K562 (cell line): Measurements from ENCODE around the gene SEMA3C. TPM values are rescaled to one million over a fixed set of nuclear protein-coding genes. Genes with fewer than 3 reads are reported as not detected.

Experiments used
- ATAC-seq: fragments of 200-7000 bp; cut with Tn5 transposase; 3 replicates; pipeline ENCODE4 v1.9.1; 2020; ENCODE audit warnings: moderate library complexity
- BruUV-seq: library from RNA; stranded (reverse); fragments of 400-500 nt; replicated peaks from 2 replicates; lab custom pipeline; 2021; lab: Mats Ljungman, UMichigan
- CTCF ChIA-PET: fragments of 300-600 bp; formaldehyde crosslinking; extraction: SDS; loops from one replicate; lab custom pipeline; 2021; ENCODE audit warnings: low intra/inter-chr PET ratio; lab: Yijun Ruan, JAX
- POLR2A ChIA-PET: fragments of 300-600, 350-650 bp; sonication (Branson Sonifier 250); formaldehyde crosslinking; extraction: SDS; loops from one replicate; lab custom pipeline; 2021; ENCODE audit warnings: antibody characterized with exemption, inconsistent platforms; lab: Yijun Ruan, JAX
- DNase-seq, 4 experiments: peaks; one replicate each; pipeline versions ENCODE4 v3.0.0 to v3.0.0-alpha.2; 2011 to 2018; ENCODE audit warnings: low spot score in 3 of 4, mixed read lengths in 3 of 4; ENCODE audit errors: extremely low read depth in 1 of 4
- FAIRE-seq: peaks from 2 replicates; lab custom pipeline; 2011; peaks lifted over from hg19 to GRCh38; lab: Jason Lieb, UNC
- H2AFZ ChIP-seq: 2 replicates; pipeline ENCODE4 v1.6.0; 2011; ENCODE audit warnings: low read depth, low read length, control low read depth, inconsistent platforms
- H3K27ac ChIP-seq: fragments of 200-600 bp; 3 replicates; pipeline ENCODE4 v1.8.0; 2011; ENCODE audit warnings: low read depth, mild to moderate bottlenecking, control low read depth, inconsistent platforms, low read length, moderate library complexity, mixed read lengths; ENCODE audit errors: extremely low read depth
- H3K27me3 ChIP-seq, 2 experiments: fragments of 300-600 bp in 1 of 2; 2 replicates in 1 of 2; 3 replicates in 1 of 2; pipeline versions ENCODE4 v1.6.0 to v1.8.0; 2011; ENCODE audit warnings: inconsistent platforms in 2 of 2, low read length in 2 of 2, mild to moderate bottlenecking in 1 of 2, mixed read lengths in 1 of 2, moderate library complexity in 1 of 2; ENCODE audit not compliant: control insufficient read depth in 2 of 2, insufficient read depth in 2 of 2
- H3K36me3 ChIP-seq: fragments of 300-600 bp; 3 replicates; pipeline ENCODE4 v1.8.0; 2011; ENCODE audit warnings: mild to moderate bottlenecking, low read length, inconsistent platforms; ENCODE audit not compliant: control insufficient read depth, insufficient read depth
- H3K4me1 ChIP-seq, 2 experiments: fragments of 200-600 bp in 1 of 2; replicated peaks in 1 of 2; 2 replicates in 1 of 2; 3 replicates in 1 of 2; pipeline versions ENCODE4 v1.5.1 to v1.8.0; 2011; ENCODE audit warnings: inconsistent platforms in 2 of 2, low read length in 2 of 2, mild to moderate bottlenecking in 1 of 2, mixed read lengths in 1 of 2, moderate library complexity in 1 of 2; ENCODE audit not compliant: control insufficient read depth in 2 of 2, insufficient read depth in 2 of 2
- H3K4me2 ChIP-seq: 2 replicates; pipeline ENCODE4 v1.6.1; 2011; ENCODE audit warnings: low read length, control low read depth, inconsistent platforms, mixed read lengths; ENCODE audit not compliant: insufficient read depth
- H3K4me3 ChIP-seq: fragments of 200-600 bp; sonication (generic), shearing (Covaris generic); 2 replicates; pipeline ENCODE4 v1.5.1; 2016; ENCODE audit warnings: control low read depth, inconsistent platforms
- H3K79me2 ChIP-seq: fragments of 200-600 bp; 3 replicates; pipeline ENCODE4 v1.8.0; 2011; ENCODE audit warnings: low read length, inconsistent platforms; ENCODE audit not compliant: control insufficient read depth, insufficient read depth
- H3K9ac ChIP-seq, 2 experiments: 2 replicates each; pipeline versions ENCODE4 v1.6.0 to v1.6.1; 2011; ENCODE audit warnings: low read depth in 2 of 2, low read length in 2 of 2, control low read depth in 1 of 2, inconsistent platforms in 1 of 2, mild to moderate bottlenecking in 1 of 2, mixed read lengths in 1 of 2; ENCODE audit not compliant: insufficient read depth in 1 of 2
- H3K9me1 ChIP-seq: one replicate; pipeline ENCODE4 v1.6.0; 2011; ENCODE audit warnings: inconsistent platforms, mild to moderate bottlenecking, low read length, moderate library complexity; ENCODE audit not compliant: control insufficient read depth, insufficient read depth
- H3K9me3 ChIP-seq: replicated peaks from 2 replicates; pipeline ENCODE4 v1.5.1; 2011; ENCODE audit warnings: low read depth, low read length, inconsistent platforms; ENCODE audit not compliant: control insufficient read depth, insufficient read depth
- H4K20me1 ChIP-seq: replicated peaks from 2 replicates; pipeline ENCODE4 v1.6.1; 2011; ENCODE audit warnings: low read length, inconsistent platforms, mixed read lengths; ENCODE audit not compliant: control insufficient read depth, insufficient read depth
- BCL6 ChIP-seq: fragments of 250-450 bp; sonication (Bioruptor Pico); IDR thresholded peaks from 2 replicates; pipeline ENCODE4 v1.4.0; 2020
- DNMT1 ChIP-seq: fragments of 450-650 bp; IDR thresholded peaks from 2 replicates; pipeline ENCODE4 v1.6.1; 2016; ENCODE audit warnings: antibody characterized with exemption, mild to moderate bottlenecking
- FOSL1 ChIP-seq: fragments of 200-800 bp; sonication (Bioruptor generic); conservative IDR thresholded peaks from 2 replicates; pipeline ENCODE4 v1.6.1; 2016; ENCODE audit warnings: missing genetic modification characterization, missing compliant biosample characterization
- KDM1A ChIP-seq, 2 experiments: fragments of 450-650 bp; IDR thresholded peaks; 2 replicates each; pipeline ENCODE4 v1.6.1; 2016; ENCODE audit warnings: mild to moderate bottlenecking in 2 of 2
- LEF1 ChIP-seq: fragments of 450-650 bp; IDR thresholded peaks from 2 replicates; pipeline ENCODE4 v1.6.1; 2016; ENCODE audit warnings: mild to moderate bottlenecking
- ZNF507 ChIP-seq: conservative IDR thresholded peaks from 2 replicates; pipeline ENCODE4 v1.6.1; 2017; ENCODE audit warnings: missing genetic modification characterization, missing compliant biosample characterization
- ZNF589 ChIP-seq: fragments of 200-800 bp; sonication (Bioruptor generic); IDR thresholded peaks from 2 replicates; pipeline ENCODE4 v1.6.1; 2016; ENCODE audit warnings: low read depth, missing genetic modification characterization, missing compliant biosample characterization
- WGBS: fragments of 100-300 bp; shearing (Covaris generic); methylation state at CpG from one replicate; pipeline ENCODE4 v1.1.6; 2016; ENCODE audit warnings: low coverage, mixed read lengths; ENCODE audit not compliant: insufficient coverage; ENCODE audit errors: missing lambda C conversion rate; 5-methylcytosine and 5-hydroxymethylcytosine counted together
- in situ Hi-C: fragments of 300-500 bp; cut with MboI; formaldehyde crosslinking; loops from 4 replicates; pipeline ENCODE4 v1.15.0; 2018; ENCODE audit warnings: inconsistent platforms, mixed read lengths
- intact Hi-C: fragments of 100-400 bp; cut with micrococcal nuclease; formaldehyde crosslinking; loops from 2 replicates; pipeline ENCODE4 v1.14.2; 2022
- polyA plus RNA-seq, 8 experiments: library from polyadenylated mRNA; depleted of rRNA in 4 of 8; stranded (reverse) in 5 of 8; unstranded in 3 of 8; fragments of >200 nt; fragmentation: Nextera tagmentation in 2 of 8; fragmentation: Illumina TruSeq in 1 of 8; extraction: Ambion mirVana in 2 of 8; extraction: Trizol in 1 of 8; gene quantifications; 2 replicates each; pipeline versions ENCODE4 v1.2.1 to v1.2.3, GENCODE V29; 2011 to 2014; ENCODE audit warnings: inconsistent platforms in 1 of 8, missing spikeins in 1 of 8
- total RNA-seq, 7 experiments: library from RNA; depleted of rRNA in 6 of 7; stranded (reverse); fragments of >200 nt in 6 of 7; fragmentation: Illumina TruSeq in 2 of 7; extraction: Trizol in 2 of 7; gene quantifications; 2 replicates each; pipeline versions ENCODE4 v1.2.1 to v1.2.3, GENCODE V29; 2011 to 2021; ENCODE audit warnings: low replicate concordance in 1 of 7
- TF ChIP-seq, protein P1 (sequence below): fragments of 450-650 bp; IDR thresholded peaks from 2 replicates; pipeline ENCODE4 v1.6.1; 2016
- TF ChIP-seq, protein P2 (sequence below): fragments of 450-650 bp; IDR thresholded peaks from 2 replicates; pipeline ENCODE4 v1.6.1; 2014; ENCODE audit warnings: low read depth, mild to moderate bottlenecking, moderate library complexity, borderline replicate concordance
- TF ChIP-seq, protein P3 (sequence below): fragments of 250-450 bp; sonication (Bioruptor Pico); IDR thresholded peaks from 2 replicates; pipeline ENCODE4 v1.9.0; 2021; ENCODE audit warnings: mild to moderate bottlenecking

The SEMA3C gene
- total and polyA plus RNA-seq, 9 of the 15 experiments (the other 6 are each of a cell fraction or from before 2014, with no cell fraction given) = 0.04 to 0.36 (median 0.12) TPM; not detected in 3

DNA sequence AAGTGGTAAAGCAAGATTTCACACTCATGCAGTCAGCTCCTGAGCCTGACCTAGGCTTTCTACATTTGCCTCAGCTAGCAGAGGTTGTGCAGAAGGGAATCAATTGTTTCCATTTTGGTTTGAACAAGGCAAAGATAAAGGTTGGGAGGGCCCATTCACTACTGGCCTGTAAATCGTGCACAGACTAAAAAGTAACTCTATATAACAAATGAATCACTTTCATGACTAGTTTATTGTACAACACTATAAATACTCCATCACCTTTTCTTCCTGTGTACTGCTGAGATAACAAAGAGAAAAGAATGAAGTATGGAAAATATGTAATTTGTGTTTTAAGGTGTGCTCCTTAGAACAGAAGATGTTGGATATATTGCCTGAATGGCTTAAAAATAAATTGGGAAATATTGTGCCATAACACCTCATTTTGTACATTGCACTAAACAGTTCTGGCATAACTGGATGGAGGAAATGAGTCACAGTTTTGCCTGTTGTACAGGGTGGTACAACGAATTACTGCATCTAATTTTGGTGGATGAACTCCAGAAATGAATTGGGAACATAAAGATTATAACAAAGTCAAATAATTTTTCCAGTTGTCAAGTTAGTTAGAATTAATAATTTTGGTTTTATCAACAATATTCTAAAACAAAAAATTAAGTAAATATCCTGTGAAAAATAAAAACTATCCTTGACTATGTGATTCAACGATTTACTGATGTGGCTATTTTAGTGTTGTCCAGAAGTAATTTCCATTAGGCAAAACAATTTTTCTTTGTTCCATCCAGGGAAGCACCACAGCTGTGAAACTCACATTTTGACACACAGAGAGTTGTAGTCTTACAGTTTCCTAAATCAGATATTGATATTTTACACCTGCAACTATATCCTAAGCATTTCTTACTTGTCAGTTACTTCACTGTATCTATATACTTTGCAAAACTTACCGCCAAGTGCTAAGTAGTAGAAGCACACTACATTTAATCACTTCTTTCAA, 18.0 kb downstream of the SEMA3C start (continued):
- TF ChIP-seq ZNF507 (tag) (no peak), FOSL1 (tag) (no peak)

DNA sequence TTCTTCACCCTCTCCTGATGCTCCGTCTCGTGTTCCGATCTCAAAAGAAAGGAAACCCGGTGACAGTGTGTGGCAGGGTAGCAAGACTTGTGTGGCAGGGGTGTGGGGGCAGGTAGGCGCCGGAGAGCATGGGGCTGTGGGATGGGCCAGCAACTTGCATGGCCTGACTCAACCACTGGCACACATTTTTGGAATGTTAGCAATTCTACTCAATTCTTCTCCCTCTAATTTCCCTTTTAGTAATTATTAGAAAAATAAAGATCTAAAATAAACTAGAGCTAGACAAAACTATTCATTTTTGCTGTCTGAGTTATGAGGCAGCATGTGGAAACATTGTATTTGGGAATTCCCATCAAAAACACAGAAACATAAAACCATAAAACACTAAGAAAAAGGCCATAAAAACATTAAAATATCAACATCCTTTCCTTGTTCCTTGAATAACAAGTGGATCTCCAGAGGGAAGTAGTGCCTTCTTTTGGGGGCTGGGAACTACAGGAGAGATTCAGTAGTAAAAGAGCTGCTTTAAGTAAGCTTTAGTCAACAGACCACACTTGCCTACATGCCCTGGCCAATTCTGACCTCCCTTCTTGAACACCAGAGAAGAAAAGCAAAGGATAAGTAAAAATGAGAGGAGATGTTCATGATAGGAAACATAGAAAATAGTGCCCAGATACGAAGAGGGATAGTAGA, 21.8 kb downstream of the SEMA3C start:
- H3K9ac ChIP-seq = no peak overlapping the region
- no peak overlapping the region for H2AFZ ChIP-seq
- TF ChIP-seq, protein P1, sequence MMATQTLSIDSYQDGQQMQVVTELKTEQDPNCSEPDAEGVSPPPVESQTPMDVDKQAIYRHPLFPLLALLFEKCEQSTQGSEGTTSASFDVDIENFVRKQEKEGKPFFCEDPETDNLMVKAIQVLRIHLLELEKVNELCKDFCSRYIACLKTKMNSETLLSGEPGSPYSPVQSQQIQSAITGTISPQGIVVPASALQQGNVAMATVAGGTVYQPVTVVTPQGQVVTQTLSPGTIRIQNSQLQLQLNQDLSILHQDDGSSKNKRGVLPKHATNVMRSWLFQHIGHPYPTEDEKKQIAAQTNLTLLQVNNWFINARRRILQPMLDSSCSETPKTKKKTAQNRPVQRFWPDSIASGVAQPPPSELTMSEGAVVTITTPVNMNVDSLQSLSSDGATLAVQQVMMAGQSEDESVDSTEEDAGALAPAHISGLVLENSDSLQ = no peak
- no peak for TF ChIP-seq DNMT1
- TF ChIP-seq BCL6 (CRISPR knock-in tag) = no peak
- no peak for TF ChIP-seq ZNF589 (CRISPR knock-in tag)
- TF ChIP-seq LEF1 = no peak
- TF ChIP-seq, protein P2, sequence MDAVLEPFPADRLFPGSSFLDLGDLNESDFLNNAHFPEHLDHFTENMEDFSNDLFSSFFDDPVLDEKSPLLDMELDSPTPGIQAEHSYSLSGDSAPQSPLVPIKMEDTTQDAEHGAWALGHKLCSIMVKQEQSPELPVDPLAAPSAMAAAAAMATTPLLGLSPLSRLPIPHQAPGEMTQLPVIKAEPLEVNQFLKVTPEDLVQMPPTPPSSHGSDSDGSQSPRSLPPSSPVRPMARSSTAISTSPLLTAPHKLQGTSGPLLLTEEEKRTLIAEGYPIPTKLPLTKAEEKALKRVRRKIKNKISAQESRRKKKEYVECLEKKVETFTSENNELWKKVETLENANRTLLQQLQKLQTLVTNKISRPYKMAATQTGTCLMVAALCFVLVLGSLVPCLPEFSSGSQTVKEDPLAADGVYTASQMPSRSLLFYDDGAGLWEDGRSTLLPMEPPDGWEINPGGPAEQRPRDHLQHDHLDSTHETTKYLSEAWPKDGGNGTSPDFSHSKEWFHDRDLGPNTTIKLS = no peak
- TF ChIP-seq, protein P3, sequence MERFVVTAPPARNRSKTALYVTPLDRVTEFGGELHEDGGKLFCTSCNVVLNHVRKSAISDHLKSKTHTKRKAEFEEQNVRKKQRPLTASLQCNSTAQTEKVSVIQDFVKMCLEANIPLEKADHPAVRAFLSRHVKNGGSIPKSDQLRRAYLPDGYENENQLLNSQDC = no peak
- no peak for TF ChIP-seq KDM1A (IDR thresholded peaks at IDR 0.05)
- H3K9me1 ChIP-seq = no peaks in the 10 kb centered on the region
- FAIRE-seq (no peak), DNase-seq (no peak), ATAC-seq (no peak)
- H3K27me3 ChIP-seq = no peaks in the 10 kb centered on the region
- H4K20me1 ChIP-seq = no peaks in the 10 kb centered on the region
- H3K4me3 ChIP-seq = no peak overlapping the region
- CTCF ChIA-PET = no interaction called here
- no peaks in the 10 kb centered on the region for H3K79me2 ChIP-seq
- 7% methylated on average over 7 of the region's 7 CpGs for WGBS
- no peaks in the 10 kb centered on the region for H3K36me3 ChIP-seq
- H3K4me1 ChIP-seq = no peaks in the 10 kb centered on the region
- intact Hi-C loops (no loop called here), in situ Hi-C loops (no loop called here)
- no peak overlapping the region for H3K4me2 ChIP-seq
- POLR2A ChIA-PET = no interaction called here
- BruUV-seq = no TSS peak
- no peak overlapping the region for H3K27ac ChIP-seq
- H3K9me3 ChIP-seq = no peaks in the 10 kb centered on the region
